Pancreas (tissue), 10 donors: ENCODE results near the gene ZNF480. TPM values are rescaled to one million over a fixed set of nuclear protein-coding genes. Genes with fewer than 3 reads are reported as not detected.
"Not testable (repeated sequence)": the region's sequence is repeated elsewhere in the genome, so short reads cannot be mapped to it uniquely, and the experiment has no call there.

ENCODE experiments used
- ATAC-seq, 4 donors: fragments of 200-7000 bp; cut with Tn5 transposase; one replicate each; pipeline versions ENCODE4 v1.8.0 to v1.9.1; 2020; ENCODE audit warnings: mild to moderate bottlenecking in 4 of 4, moderate library complexity in 4 of 4
- DNase-seq, 6 donors: peaks; one replicate each; pipeline ENCODE4 v3.0.0-alpha.2; 2020
- FAIRE-seq: peaks from 2 replicates; lab custom pipeline; 2012; peaks lifted over from hg19 to GRCh38; lab: Jason Lieb, UNC
- H3K27ac ChIP-seq, 4 donors: fragments of 200-600 bp; sonication (generic); 1 replicate in 3 of 4; 2 replicates in 1 of 4; pipeline versions ENCODE4 v1.5.0 to v1.8.0; 2020
- H3K27me3 ChIP-seq, 4 donors: fragments of 200-600 bp; one replicate each; pipeline ENCODE4 v1.8.0; 2021
- H3K36me3 ChIP-seq, 3 donors: fragments of 200-600 bp; sonication (generic) in 1 of 3; one replicate each; pipeline versions ENCODE4 v1.5.0 to v1.8.0; 2020 to 2021
- H3K4me1 ChIP-seq, 3 donors: fragments of 200-600 bp; one replicate each; pipeline ENCODE4 v1.8.0; 2021
- H3K4me3 ChIP-seq, 4 donors: fragments of 200-600 bp; sonication (generic) in 2 of 4; one replicate each; pipeline versions ENCODE4 v1.5.0 to v1.8.0; 2020 to 2021
- H3K9me3 ChIP-seq, 4 donors: fragments of 200-600 bp; one replicate each; pipeline ENCODE4 v1.8.0; 2021
- WGBS, 2 donors: extraction: QIAGEN DNeasy Blood & Tissue Kit; methylation state at CpG; one replicate each; pipeline ENCODE4 v1.1.7; 2013; 5-methylcytosine and 5-hydroxymethylcytosine counted together
- intact Hi-C, 3 donors: fragments of 100-400 bp; cut with DNase I; formaldehyde crosslinking; loops; one replicate each; pipeline versions ENCODE4 v1.11.1 to v1.14.2; 2022
- polyA plus RNA-seq, 2 donors: library from polyadenylated mRNA; stranded (reverse); fragments of 200-250 nt; gene quantifications; one replicate each; pipeline ENCODE4 v1.2.3, GENCODE V29; 2013
- total RNA-seq, 6 donors: library from RNA; stranded (reverse); fragmentation: NEBNext Ultra II Directional in 4 of 6; extraction: Animal tissue kit (Norgen Biotek cat#: 25700) in 4 of 6; gene quantifications; one replicate each; pipeline versions ENCODE4 v1.2.1 to v1.2.4, GENCODE V29; 2021 to 2023
- TF ChIP-seq, protein P1 (sequence below), 4 donors: fragments of 200-600 bp; sonication (generic) in 3 of 4; IDR thresholded peaks; one replicate each; pipeline versions ENCODE4 v1.5.0 to v1.8.0; 2021; ENCODE audit warnings: antibody characterized with exemption in 4 of 4
- donor health status: healthy with polysubstance abuse.
- donor health status: DM: no; HTN: no; CAD: no; lungs with moderate emphysema.
- donor health status: DM: no; HTN: no; CAD: no.
- donor health status: control.
- donor health status: control.
- donor health status: Bipolar disorder and iron deficiency.
- donor health status: DM: yes; HTN: yes; CAD: no.
- donor health status: DM: no; HTN: no; CAD: no.
- donor health status: DM: no; HTN: no; CAD: no.
- donor health status: DM: yes; HTN: yes; CAD: no.

ZNF480 gene
- total and polyA plus RNA-seq, 8 donors: 2.5 to 9.4 (median 4.8) TPM

- TF ChIP-seq, protein P1, sequence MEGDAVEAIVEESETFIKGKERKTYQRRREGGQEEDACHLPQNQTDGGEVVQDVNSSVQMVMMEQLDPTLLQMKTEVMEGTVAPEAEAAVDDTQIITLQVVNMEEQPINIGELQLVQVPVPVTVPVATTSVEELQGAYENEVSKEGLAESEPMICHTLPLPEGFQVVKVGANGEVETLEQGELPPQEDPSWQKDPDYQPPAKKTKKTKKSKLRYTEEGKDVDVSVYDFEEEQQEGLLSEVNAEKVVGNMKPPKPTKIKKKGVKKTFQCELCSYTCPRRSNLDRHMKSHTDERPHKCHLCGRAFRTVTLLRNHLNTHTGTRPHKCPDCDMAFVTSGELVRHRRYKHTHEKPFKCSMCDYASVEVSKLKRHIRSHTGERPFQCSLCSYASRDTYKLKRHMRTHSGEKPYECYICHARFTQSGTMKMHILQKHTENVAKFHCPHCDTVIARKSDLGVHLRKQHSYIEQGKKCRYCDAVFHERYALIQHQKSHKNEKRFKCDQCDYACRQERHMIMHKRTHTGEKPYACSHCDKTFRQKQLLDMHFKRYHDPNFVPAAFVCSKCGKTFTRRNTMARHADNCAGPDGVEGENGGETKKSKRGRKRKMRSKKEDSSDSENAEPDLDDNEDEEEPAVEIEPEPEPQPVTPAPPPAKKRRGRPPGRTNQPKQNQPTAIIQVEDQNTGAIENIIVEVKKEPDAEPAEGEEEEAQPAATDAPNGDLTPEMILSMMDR (IDR thresholded peaks at IDR 0.05): no peak
- Histone ChIP-seq H3K27ac (no peak overlapping the region), H3K4me3 (no peak overlapping the region), H3K36me3 (peaks cover 0 to 39% (median 26%) of the 10 kb centered on the region in 3 donors), H3K9me3 (no peaks in the 10 kb centered on the region), H3K4me1 (no peaks in the 10 kb centered on the region), H3K27me3 (no peaks in the 10 kb centered on the region)
- FAIRE-seq: no peak
- DNase-seq: no peak
- intact Hi-C loops: no loop called here
- no peak for ATAC-seq
- 87 to 98% methylated on average over 6 of the region's 6 CpGs for WGBS, 2 donors
Measured at GRCh38 chr19:52286256-52286655, 10.7 kb upstream of the ZNF480 start.

GRCh38 chr19:52291781-52292180 lies 5.2 kb upstream of the ZNF480 start:
- Histone ChIP-seq H3K36me3 (peaks cover 0 to 18% (median 7%) of the 10 kb centered on the region in 3 donors), H3K4me3 (no peak overlapping the region), H3K27me3 (no peaks in the 10 kb centered on the region), H3K4me1 (no peaks in the 10 kb centered on the region), H3K27ac (no peak overlapping the region), H3K9me3 (no peaks in the 10 kb centered on the region)
- TF ChIP-seq, protein P1 (IDR thresholded peaks at IDR 0.05): no peak
- intact Hi-C loops: no loop called here
- no peak for ATAC-seq
- WGBS, 2 donors: 96% methylated on average over 3 of the region's 3 CpGs
- FAIRE-seq: no peak
- no peak for DNase-seq

GRCh38 chr19:52292946-52293345 lies 4.0 kb upstream of the ZNF480 start:
- FAIRE-seq, H3K27ac ChIP-seq, H3K4me1 ChIP-seq, ATAC-seq, H3K9me3 ChIP-seq, H3K27me3 ChIP-seq, H3K4me3 ChIP-seq, DNase-seq, intact Hi-C loops: not testable (repeated sequence)
- WGBS, 2 donors: 94 to 95% methylated on average over 6 of the region's 6 CpGs
- H3K36me3 ChIP-seq: peaks cover 0 to 18% (median 7%) of the 10 kb centered on the region in 3 donors

- H3K27ac ChIP-seq: peak overlapping the region in 3 of 4 donors; percentile 36 to 50 (median 42)
- ATAC-seq (peak in 3 of 4 donors; percentile 5 to 28 (median 18)), DNase-seq (peak in 1 of 6 donors; percentile 15), FAIRE-seq (no peak)
- H3K9me3 ChIP-seq: no peaks in the 10 kb centered on the region
- H3K4me1 ChIP-seq: no peaks in the 10 kb centered on the region
- H3K36me3 ChIP-seq: peaks cover 3 to 12% (median 11%) of the 10 kb centered on the region in 3 donors
- 6 to 11% methylated on average over 8 of the region's 8 CpGs for WGBS, 2 donors
- intact Hi-C loops: no loop called here
- peak overlapping the region; percentile 44 to 82 (median 62) for H3K4me3 ChIP-seq
- H3K27me3 ChIP-seq: no peaks in the 10 kb centered on the region
- TF ChIP-seq, protein P1 (IDR thresholded peaks at IDR 0.05): no peak
Measured at GRCh38 chr19:52296400-52296772, 583 bp upstream of the ZNF480 start.

DNA sequence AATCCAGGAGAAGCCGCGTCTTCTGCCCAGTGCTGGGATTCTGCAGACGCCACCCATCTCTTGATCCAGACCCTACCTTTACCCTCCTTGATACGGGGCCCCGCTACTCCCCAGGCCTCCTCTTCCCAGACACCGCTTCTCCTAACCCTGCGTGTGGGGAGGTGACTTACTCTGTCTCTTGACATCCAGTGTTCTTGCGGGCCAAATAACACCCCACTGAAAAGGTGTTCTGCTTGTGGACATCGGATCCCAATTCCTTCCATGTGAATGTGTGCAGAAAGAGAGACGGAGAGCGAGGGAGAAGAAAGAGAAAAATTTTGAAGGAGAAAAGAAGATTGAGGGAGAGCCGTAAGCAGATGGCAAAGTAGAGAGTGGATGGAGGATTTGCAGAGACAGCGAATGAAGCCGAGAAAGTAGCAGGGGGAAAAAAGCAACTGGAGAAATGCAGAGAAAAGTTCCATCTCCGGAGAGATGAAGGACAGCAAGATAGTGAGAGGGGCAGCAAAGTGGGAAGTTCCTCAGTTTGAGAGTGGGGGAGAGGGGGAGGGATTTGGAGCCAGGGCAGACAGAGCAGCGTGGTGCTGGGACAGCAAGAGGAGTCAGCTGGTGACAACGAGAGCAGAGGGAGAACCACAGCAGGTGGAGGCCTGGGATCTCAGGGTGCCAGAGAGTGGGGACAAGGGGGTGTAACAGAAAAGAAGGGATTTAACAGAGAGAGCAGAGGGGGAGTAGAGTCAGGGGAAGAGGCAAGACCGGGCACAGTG lies 814 bp downstream of the ZNF480 start:
- 18 to 20% methylated on average over 18 of the region's 18 CpGs for WGBS, 2 donors
- intact Hi-C loops: no loop called here

More for the DNA sequence above, 814 bp downstream of the ZNF480 start:
- ATAC-seq (no peak), DNase-seq (no peak), FAIRE-seq (no peak)
- peak overlapping the region; percentile 76 to 90 (median 83) for H3K27ac ChIP-seq
- TF ChIP-seq, protein P1 (IDR thresholded peaks at IDR 0.05): no peak
- no peaks in the 10 kb centered on the region for H3K9me3 ChIP-seq
- peaks cover 3 to 22% (median 10%) of the 10 kb centered on the region in 3 donors for H3K36me3 ChIP-seq
- no peaks in the 10 kb centered on the region for H3K4me1 ChIP-seq
- no peaks in the 10 kb centered on the region for H3K27me3 ChIP-seq
- H3K4me3 ChIP-seq: peak overlapping the region; percentile 31 to 82 (median 74)
